Brain pericyte (primary cell): Measurements from ENCODE around the gene MSTO1.
A peak's percentile ranks its signal among the peaks of the same experiment; 100 is the strongest.
"Not testable (repeated sequence)": the region's sequence is repeated elsewhere in the genome, so short reads cannot be mapped to it uniquely, and the experiment has no call there.

Experiments used
- DNase-seq: peaks from one replicate; pipeline ENCODE4 v3.0.0-alpha.2; 2012; ENCODE audit warnings: low read depth, low spot score

The MSTO1 gene

DNA sequence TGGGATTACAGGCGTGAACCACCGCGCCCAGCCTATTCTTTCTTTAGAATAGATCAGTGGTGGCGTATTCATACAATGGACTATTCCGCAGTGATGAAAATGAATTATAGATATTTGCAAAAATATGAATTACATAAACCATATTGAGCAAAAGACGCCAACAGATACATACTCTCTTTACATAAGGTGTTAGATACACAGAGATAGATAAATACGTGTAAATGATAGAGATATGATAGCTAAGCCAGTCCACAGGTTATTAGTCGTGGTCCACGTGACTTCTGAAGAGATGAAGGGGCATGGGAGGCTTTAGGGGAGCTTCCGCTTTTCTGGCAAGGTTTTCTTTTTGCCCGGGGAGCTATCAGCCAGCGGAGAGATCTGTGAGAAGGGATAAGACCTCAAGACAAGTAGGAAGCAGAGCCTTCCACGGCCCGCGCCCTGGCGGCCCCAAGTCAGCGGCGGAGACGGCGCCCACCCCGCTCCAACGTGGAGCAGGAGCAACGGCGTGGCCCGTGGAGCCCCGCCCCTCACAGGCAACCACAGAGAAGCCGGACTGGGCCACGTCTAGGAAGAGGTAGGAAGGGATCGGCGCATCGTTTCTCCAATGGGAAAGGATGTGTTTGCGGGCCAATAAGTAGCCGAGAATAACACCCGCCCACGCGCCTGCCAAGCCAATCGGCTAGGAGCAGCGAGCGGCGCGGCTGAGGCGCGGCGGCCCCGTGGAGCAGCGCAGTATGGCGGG lies at the start of gene MSTO1:
MSTO1 (plus strand) TSS at position 704 of the 742 bp plus-strand sequence; CDS start at position 735, 31 bp downstream.
- peak; percentile 86 for DNase-seq

DNA sequence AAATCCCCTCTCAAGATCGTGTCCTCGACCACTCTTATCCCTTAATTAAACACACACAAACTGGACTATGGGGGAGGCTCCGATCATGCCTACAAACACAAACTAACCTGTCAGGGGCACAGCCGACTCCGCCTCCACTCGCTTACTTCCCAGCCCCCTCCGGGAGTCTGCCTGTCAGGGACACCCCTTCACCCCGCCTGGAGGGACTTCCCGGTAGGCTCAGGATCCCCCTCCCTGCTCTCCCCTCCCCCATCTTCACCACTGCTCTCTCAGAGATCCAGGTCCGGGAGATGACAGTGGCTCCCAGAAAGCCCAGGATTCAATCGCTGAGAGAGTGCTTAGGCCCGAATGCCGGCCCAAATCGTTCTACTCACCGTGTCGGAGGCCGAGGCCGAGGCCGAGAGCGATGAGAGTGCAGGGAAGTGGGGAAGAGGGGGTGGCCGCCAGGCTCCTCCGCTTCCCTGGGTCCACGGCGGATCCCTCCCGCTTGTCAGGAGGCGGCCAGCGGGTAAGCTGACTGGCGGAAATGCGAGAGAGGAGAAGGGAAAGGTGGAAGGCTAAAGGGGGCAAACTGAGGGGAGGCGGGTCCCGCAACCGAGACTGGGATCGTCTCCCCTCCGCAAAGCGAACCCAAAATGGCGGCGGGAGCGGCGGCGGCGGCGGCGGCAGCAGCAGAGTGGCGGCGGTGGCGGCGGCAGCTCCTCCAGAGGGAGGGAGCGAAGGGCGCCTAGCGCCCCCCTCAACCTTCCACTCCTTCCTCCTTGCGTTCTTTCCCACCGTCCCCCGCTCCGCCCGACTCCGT lies 48.0 kb upstream of the MSTO1 start:
- DNase-seq, result not testable (repeated sequence)

DNA sequence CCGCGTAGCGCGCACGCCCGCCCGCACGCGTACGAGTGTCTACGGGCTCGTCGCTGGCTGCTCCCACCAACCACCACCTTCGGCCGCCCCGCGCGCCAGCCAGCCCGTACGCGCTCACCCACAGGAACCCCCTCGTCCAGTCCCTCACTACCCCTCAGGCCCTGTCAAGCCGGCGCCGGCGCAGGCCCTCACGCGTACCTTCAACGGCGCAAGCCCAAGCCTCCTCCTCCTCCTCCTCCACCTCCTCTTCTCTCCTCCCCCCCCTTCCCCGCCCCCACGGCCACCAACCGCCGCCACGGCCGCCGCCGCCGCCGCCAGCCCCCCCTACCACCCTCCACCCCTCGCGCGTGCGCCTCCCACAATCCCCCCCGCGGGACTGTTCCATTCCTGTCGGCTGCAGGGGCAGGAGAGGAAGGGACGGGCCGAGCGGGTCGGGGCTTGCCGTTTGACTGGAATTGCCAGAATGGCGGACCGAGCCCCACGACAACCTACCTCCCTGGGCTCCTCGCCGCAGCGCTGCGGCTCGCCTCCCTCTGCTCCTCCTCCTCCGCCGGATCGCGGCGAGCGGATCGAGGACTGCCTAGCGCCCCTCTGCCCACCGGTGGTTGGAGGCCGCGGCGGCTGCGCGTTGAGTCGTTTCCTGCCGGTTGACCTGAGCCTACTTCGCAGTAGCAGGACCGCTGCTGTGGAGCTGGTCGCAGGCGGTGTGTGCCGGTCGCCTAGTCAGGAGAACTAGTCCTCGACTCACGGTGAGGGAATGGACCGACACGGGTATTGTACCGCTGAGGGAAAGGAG lies 47.2 kb upstream of the MSTO1 start, which contains the start of gene ASH1L:
ASH1L (minus strand) TSS at position 223 of the 796 bp plus-strand sequence. CDS start 41,284 bp downstream, outside the sequence.
- DNase-seq, result peak; percentile 83

GRCh38 chr1:155563377-155564022 lies 46.5 kb upstream of the MSTO1 start:
- DNase-seq, result not testable (repeated sequence)

DNA sequence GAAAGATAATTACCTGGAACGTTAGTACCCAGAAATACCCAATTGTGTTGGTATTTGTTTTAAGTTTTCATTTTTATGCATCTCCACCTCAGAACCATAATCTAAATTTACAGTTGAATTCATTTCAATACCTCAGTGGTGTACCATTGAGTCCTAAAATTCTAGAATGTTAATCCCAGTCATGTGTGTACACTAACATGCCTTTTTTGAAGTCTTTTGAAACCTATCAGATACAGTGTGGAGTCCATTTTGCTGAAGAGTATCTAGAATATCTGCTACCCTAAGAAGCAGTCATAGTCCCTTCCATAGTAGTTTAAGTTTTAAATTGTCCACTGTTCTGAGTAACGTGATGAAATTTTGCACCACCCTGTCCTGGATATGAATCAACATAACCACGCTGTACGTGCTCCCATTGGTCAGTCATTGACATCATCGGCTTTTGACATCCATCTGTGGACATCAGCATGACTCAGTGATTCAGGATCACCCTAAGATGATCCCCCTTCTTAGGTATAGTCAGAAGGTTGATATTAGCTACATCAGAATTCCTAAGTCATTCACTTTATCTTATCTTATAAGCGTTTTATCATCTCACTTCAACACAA lies 39.9 kb upstream of the MSTO1 start:
- no peak for DNase-seq

DNA sequence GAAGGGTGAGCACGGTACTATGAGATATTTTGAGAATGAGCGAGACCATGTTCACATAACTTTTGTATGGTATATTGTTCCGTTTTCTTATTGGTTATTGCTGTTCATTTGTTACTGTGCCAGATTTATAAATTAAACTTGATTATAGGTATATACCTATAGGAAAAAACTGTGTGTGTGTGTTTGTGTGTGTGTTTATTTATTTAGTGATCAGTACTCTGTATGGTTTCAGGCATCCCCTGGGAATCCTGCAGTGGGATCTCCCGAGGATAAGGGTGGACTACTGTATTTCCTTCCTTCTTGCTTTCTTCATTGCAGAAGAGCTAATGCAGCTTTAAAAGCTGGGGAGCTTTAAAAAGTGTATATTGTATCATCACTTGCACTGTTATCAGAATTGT lies 39.4 kb upstream of the MSTO1 start:
- DNase-seq, result no peak

DNA sequence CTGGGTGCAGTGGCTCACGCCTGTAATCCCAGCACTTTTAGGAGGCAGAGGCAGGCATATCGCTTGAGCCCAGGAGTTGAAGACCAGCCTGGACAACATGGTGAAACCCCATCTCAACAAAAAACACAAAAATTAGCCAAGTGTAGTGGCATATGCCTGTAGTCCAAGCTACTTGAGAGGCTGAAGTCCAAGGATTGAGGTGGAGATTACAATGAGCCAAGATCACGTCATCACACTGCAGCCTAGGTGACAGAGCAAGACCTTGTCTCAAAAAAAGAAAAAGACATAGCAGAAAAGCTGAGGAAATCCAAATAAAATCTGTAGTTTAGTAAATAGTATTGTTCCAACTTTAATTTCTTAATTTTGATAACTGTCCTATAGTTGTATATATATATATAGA lies 35.9 kb upstream of the MSTO1 start:
- DNase-seq, result no peak

GRCh38 chr1:155575608-155576007 lies 34.4 kb upstream of the MSTO1 start:
- DNase-seq, result not testable (repeated sequence)

DNA sequence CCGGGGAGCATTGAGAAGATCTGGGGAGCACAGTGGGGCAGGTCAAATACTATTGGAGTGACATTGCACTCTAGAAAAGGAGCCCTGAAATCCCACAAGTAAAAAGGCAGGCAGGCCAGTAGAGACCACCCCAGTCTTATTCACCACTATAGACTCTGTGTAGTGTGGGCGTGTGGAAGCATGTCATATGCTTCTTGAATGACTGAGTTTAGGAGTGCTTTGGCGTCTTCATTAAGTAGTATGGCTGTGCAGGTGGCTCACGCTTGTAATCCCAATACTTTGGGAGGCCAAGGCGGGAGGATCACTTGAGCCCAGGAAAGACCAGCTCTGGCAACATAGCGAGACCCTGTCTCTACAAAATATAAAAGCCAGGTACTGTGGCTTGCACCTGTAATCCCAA lies 26.2 kb upstream of the MSTO1 start:
- DNase-seq, result not testable (repeated sequence)

DNA sequence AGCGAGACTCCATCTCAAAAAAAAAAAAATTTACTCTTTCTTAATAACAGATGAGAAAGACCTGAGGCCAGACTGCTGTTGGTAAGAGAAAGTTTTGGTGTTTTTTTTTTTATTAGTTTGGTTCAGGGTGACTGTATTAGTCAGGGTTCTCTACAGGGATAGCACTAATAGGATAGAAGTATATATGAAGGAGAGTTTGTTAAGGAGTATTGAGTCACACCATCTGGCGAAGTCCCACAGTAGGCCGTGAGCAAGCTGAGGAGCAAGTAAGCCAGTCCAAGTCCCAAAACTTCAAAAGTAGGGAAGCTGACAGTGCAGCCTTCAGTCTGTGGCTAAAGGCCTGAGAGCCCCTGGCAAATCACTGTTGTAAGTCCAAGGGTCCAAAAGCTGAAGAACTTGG lies 20.7 kb upstream of the MSTO1 start:
- DNase-seq, result not testable (repeated sequence)

- not testable (repeated sequence) for DNase-seq
Measured at GRCh38 chr1:155590516-155591247, 19.3 kb upstream of the MSTO1 start.

GRCh38 chr1:155591770-155592169 lies 18.2 kb upstream of the MSTO1 start:
- no peak for DNase-seq

DNA sequence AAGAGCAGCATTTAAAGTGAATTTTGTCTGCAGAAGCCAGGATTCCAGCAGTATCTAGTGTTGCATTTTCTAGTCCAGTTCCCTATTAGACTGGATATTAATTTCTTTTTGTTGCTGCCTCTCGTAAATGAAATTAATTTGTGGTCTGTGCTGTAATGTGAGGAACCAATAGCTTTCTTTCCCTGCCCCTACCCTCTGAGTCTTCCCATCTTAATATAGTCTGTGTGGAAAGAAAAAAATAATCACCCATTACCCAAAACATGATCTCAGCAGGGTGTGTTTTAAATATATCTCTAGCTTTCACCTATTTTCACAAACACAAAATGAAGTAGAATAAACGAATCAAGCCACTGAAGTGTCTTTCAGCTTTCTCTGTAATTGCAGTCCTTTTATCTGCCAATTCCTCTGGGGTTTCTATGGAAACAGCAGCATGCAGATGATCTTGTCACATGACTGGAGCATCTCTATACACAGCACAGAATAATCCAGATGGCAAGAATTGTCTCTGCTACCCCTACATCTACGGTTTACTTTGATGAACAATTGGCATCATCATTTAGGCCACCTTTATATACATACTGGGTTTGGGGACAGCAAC lies 14.0 kb upstream of the MSTO1 start:
- DNase-seq, result not testable (repeated sequence)

DNA sequence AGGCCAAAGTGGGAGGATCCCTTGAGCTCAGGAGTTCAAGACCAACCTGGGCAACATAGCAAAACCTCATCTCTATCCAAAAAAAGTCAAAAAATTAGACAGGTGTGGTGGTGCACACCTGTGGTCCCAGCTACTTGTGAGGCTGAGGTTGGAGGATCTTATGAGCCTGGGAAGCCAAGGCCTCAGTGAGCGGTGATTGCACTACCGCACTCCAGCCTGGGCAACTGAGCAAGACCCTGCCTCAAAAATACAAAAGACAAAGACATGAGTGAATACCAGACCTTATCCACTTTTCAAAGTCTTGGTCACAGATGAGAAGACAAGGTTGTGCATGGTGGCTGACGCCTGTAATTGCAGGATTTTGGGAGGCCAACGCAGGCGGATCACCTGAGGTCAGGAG lies 13.2 kb upstream of the MSTO1 start:
- no peak for DNase-seq

DNA sequence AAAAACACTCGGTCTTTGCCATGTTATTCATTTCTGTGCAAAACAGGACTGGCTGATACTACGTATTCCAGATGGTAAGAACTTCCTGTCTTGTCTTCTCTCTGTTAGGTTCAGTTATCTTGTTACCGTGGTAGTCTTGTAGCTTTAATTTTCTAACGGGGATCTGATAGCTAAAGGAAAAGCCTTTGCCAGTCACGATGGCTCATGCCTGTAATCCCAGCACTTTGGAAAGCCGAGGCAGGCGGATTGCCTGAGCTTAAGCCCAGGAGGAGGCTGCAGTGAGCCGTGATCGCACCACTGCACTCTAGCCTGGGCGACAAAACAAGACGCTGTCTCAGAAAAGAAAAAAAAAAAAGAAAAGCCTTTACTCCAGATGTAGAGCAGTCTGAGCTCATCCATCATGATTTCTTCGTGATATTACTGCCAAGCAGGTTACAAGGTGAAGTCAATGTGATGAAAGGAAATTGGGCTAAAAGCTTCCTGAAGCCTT lies 11.1 kb upstream of the MSTO1 start:
- peak; percentile 6 for DNase-seq

DNA sequence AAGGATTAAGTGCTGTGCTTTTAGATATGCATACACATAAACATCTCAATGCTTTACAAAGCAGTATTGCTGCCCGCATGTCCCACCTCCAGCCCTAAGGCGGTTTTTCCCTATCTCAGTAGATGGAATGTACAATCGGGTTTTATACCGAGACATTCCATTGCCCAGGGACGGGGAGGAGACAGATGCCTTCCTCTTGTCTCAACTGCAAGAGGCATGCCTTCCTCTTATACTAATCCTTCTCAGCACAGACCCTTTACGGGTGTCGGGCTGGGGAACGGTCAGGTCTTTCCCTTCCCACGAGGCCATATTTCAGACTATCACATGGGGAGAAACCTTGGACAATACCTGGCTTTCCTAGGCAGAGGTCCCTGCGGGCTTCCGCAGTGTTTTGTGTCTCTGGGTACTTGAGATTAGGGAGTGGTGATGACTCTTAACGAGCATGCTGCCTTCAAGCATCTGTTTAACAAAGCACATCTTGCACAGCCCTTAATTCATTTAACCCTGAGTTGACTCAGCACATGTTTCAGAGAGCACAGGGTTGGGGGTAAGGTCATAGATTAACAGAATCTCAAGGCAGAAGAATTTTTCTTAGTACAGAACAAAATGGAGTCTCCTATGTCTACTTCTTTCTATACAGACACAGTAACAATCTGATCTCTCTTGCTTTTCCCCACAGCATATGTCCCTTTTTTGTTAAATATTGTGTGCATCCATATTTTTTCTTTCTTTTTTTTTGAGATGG lies 10.0 kb upstream of the MSTO1 start:
- not testable (repeated sequence) for DNase-seq

- DNase-seq, result no peak
Measured at GRCh38 chr1:155607708-155608107, 2.3 kb upstream of the MSTO1 start.

DNA sequence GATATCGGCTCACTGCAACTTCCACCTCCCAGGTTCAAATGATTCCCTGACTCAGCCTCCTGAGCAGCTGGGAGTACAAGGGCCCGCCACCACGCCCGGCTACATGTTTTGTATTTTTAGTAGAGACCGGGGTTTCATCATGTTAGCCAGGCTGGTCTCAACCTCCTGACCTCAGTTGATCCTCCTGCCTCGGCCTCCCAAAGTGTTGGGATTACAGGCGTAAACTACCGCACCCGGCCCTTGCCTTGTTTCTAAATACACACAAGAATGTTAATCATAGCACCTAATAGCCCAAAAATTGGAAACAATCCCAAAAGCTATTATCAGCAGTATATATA lies 1.2 kb upstream of the MSTO1 start:
- DNase-seq, result no peak

DNA sequence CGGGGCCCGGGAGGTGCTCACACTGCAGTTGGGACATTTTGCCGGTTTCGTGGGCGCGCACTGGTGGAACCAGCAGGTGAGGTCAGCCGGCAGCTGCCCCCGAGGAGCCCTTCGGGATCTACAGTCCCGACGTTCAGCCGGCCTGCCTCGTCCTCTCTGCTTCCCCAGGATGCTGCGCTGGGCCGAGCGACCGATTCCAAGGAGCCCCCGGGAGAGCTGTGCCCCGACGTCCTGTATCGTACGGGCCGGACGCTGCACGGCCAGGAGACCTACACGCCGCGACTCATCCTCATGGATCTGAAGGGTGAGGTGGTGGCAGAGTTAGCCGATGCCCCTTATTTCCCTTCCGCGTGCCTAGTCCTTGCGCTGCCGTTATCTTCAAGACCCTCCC lies 234 bp downstream of the MSTO1 start:
- DNase-seq, result not testable (repeated sequence)
